Neural cell (in vitro differentiated cells): ENCODE measurements around the gene ROR2.

Experiments
- POLR2AphosphoS5 ChIP-seq: IDR thresholded peaks from 2 replicates; pipeline ENCODE4 v1.6.1; 2012
- TF ChIP-seq, protein P1 (sequence below): fragments of 450-650 bp; IDR thresholded peaks from 2 replicates; pipeline ENCODE4 v1.5.1; 2014; ENCODE audit warnings: antibody characterized with exemption, mild to moderate bottlenecking, moderate library complexity; ENCODE audit not compliant: poor library complexity, severe bottlenecking
- TF ChIP-seq, protein P2 (sequence below): IDR thresholded peaks from 2 replicates; pipeline ENCODE4 v1.6.1; 2012; ENCODE audit warnings: borderline replicate concordance

GRCh38 chr9:91577633-91578061 lies 372.4 kb downstream of the ROR2 start:
- TF ChIP-seq, protein P1, sequence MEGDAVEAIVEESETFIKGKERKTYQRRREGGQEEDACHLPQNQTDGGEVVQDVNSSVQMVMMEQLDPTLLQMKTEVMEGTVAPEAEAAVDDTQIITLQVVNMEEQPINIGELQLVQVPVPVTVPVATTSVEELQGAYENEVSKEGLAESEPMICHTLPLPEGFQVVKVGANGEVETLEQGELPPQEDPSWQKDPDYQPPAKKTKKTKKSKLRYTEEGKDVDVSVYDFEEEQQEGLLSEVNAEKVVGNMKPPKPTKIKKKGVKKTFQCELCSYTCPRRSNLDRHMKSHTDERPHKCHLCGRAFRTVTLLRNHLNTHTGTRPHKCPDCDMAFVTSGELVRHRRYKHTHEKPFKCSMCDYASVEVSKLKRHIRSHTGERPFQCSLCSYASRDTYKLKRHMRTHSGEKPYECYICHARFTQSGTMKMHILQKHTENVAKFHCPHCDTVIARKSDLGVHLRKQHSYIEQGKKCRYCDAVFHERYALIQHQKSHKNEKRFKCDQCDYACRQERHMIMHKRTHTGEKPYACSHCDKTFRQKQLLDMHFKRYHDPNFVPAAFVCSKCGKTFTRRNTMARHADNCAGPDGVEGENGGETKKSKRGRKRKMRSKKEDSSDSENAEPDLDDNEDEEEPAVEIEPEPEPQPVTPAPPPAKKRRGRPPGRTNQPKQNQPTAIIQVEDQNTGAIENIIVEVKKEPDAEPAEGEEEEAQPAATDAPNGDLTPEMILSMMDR: no peak
- no peak for TF ChIP-seq POLR2AphosphoS5
- TF ChIP-seq, protein P2, sequence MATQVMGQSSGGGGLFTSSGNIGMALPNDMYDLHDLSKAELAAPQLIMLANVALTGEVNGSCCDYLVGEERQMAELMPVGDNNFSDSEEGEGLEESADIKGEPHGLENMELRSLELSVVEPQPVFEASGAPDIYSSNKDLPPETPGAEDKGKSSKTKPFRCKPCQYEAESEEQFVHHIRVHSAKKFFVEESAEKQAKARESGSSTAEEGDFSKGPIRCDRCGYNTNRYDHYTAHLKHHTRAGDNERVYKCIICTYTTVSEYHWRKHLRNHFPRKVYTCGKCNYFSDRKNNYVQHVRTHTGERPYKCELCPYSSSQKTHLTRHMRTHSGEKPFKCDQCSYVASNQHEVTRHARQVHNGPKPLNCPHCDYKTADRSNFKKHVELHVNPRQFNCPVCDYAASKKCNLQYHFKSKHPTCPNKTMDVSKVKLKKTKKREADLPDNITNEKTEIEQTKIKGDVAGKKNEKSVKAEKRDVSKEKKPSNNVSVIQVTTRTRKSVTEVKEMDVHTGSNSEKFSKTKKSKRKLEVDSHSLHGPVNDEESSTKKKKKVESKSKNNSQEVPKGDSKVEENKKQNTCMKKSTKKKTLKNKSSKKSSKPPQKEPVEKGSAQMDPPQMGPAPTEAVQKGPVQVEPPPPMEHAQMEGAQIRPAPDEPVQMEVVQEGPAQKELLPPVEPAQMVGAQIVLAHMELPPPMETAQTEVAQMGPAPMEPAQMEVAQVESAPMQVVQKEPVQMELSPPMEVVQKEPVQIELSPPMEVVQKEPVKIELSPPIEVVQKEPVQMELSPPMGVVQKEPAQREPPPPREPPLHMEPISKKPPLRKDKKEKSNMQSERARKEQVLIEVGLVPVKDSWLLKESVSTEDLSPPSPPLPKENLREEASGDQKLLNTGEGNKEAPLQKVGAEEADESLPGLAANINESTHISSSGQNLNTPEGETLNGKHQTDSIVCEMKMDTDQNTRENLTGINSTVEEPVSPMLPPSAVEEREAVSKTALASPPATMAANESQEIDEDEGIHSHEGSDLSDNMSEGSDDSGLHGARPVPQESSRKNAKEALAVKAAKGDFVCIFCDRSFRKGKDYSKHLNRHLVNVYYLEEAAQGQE: no peak
